GM12878 (cell line): ENCODE measurements around the gene SLC19A1. TPM values are rescaled to one million over a fixed set of nuclear protein-coding genes. Genes with fewer than 3 reads are reported as not detected.

Source experiments
- BHLHE40 ChIP-seq, 2 experiments: fragments of 450-650 bp in 1 of 2; IDR thresholded peaks; 2 replicates each; pipeline ENCODE4 v1.6.1; 2011 to 2017; ENCODE audit warnings: low read depth in 2 of 2, borderline replicate concordance in 1 of 2, improper control_type of control experiment in 1 of 2, low read length in 1 of 2, mild to moderate bottlenecking in 1 of 2
- CREM ChIP-seq: IDR thresholded peaks from 2 replicates; pipeline ENCODE4 v1.6.1; 2014; ENCODE audit warnings: antibody characterized with exemption, low read depth
- EGR1 ChIP-seq, 2 experiments: IDR thresholded peaks; 1 replicate in 1 of 2; 2 replicates in 1 of 2; pipeline ENCODE4 v1.6.1; 2011 to 2012; ENCODE audit warnings: low read depth in 2 of 2, low read length in 2 of 2, borderline replicate concordance in 1 of 2, mild to moderate bottlenecking in 1 of 2, moderate library complexity in 1 of 2
- EZH2 ChIP-seq: IDR thresholded peaks from 2 replicates; pipeline ENCODE4 v1.6.1; 2012; ENCODE audit warnings: low read depth, mild to moderate bottlenecking, control low read depth, inconsistent platforms, low read length, borderline replicate concordance; ENCODE audit not compliant: control insufficient read depth
- MTA2 ChIP-seq: fragments of 450-650 bp; IDR thresholded peaks from 2 replicates; pipeline ENCODE4 v1.6.1; 2016; ENCODE audit warnings: low read depth, mild to moderate bottlenecking, moderate library complexity
- NRF1 ChIP-seq: conservative IDR thresholded peaks from 2 replicates; pipeline ENCODE4 v1.6.1; 2011; ENCODE audit warnings: mild to moderate bottlenecking, low read depth, low read length, improper control_type of control experiment
- PML ChIP-seq: IDR thresholded peaks from 2 replicates; pipeline ENCODE4 v1.6.1; 2012; ENCODE audit warnings: low read length, inconsistent platforms
- RB1 ChIP-seq: fragments of 450-650 bp; formaldehyde crosslinking; IDR thresholded peaks from 2 replicates; pipeline ENCODE4 v1.6.1; 2017; ENCODE audit warnings: mild to moderate bottlenecking, borderline replicate concordance
- RELA ChIP-seq: fragments of 450-650 bp; IDR thresholded peaks from 2 replicates; pipeline ENCODE4 v1.8.0; 2014; ENCODE audit warnings: borderline replicate concordance; ENCODE audit not compliant: partially characterized antibody
- SIX5 ChIP-seq: IDR thresholded peaks from 2 replicates; pipeline ENCODE4 v1.6.1; 2011; ENCODE audit warnings: mild to moderate bottlenecking, low read depth, low read length, moderate library complexity; ENCODE audit not compliant: severe bottlenecking
- SMARCA5 ChIP-seq: fragments of 450-650 bp; IDR thresholded peaks from 2 replicates; pipeline ENCODE4 v1.6.1; 2017; ENCODE audit warnings: mild to moderate bottlenecking
- YY1 ChIP-seq: IDR thresholded peaks from 2 replicates; pipeline ENCODE4 v1.6.1; 2011; ENCODE audit warnings: low read depth, mild to moderate bottlenecking, low read length
- ZNF274 ChIP-seq: IDR thresholded peaks from one replicate; pipeline ENCODE4 v1.8.0; 2011; ENCODE audit not compliant: insufficient read length, insufficient read depth
- polyA plus RNA-seq, 11 experiments: library from polyadenylated mRNA; depleted of rRNA in 4 of 11; unstranded in 6 of 11; stranded (reverse) in 5 of 11; fragments of >200 nt; fragmentation: Nextera tagmentation in 4 of 11; fragmentation: Illumina TruSeq in 1 of 11; extraction: Ambion mirVana in 4 of 11; extraction: Trizol in 1 of 11; gene quantifications; 1 replicate in 1 of 11; 2 replicates in 10 of 11; pipeline versions ENCODE4 v1.2.1 to v1.2.3, GENCODE V29; 2011 to 2016; ENCODE audit warnings: inconsistent platforms in 2 of 11, missing spikeins in 2 of 11, low read depth in 1 of 11
- total RNA-seq, 4 experiments: library from RNA; depleted of rRNA in 3 of 4; stranded (reverse); fragments of >200 nt in 3 of 4; fragmentation: Illumina TruSeq in 1 of 4; extraction: Trizol in 1 of 4; gene quantifications; 2 replicates each; pipeline versions ENCODE4 v1.2.1 to v1.2.3, GENCODE V29; 2013 to 2021
- TF ChIP-seq, protein P1 (sequence below): IDR thresholded peaks from 2 replicates; pipeline ENCODE4 v1.6.1; 2012; ENCODE audit warnings: low read depth, low read length, improper control_type of control experiment
- TF ChIP-seq, protein P2 (sequence below): fragments of 450-650 bp; IDR thresholded peaks from 2 replicates; pipeline ENCODE4 v1.6.1; 2016; ENCODE audit warnings: mild to moderate bottlenecking
- TF ChIP-seq, protein P3 (sequence below): fragments of 450-650 bp; IDR thresholded peaks from 2 replicates; pipeline ENCODE4 v1.6.1; 2016; ENCODE audit warnings: mild to moderate bottlenecking, moderate library complexity, borderline replicate concordance
- TF ChIP-seq, protein P4 (sequence below): IDR thresholded peaks from 2 replicates; pipeline ENCODE4 v1.6.1; 2011; ENCODE audit warnings: borderline replicate concordance, low read depth, mild to moderate bottlenecking, moderate library complexity, low read length; ENCODE audit not compliant: insufficient read depth, poor library complexity, severe bottlenecking
- TF ChIP-seq, protein P5 (sequence below): fragments of 450-650 bp; conservative IDR thresholded peaks from 2 replicates; pipeline ENCODE4 v1.6.1; 2017; ENCODE audit warnings: mild to moderate bottlenecking, moderate library complexity

SLC19A1 gene
- total and polyA plus RNA-seq, 10 of the 15 experiments (the other 5 are each of a cell fraction or from before 2014, with no cell fraction given): 0.42 to 49.7 (median 12.2) TPM

DNA sequence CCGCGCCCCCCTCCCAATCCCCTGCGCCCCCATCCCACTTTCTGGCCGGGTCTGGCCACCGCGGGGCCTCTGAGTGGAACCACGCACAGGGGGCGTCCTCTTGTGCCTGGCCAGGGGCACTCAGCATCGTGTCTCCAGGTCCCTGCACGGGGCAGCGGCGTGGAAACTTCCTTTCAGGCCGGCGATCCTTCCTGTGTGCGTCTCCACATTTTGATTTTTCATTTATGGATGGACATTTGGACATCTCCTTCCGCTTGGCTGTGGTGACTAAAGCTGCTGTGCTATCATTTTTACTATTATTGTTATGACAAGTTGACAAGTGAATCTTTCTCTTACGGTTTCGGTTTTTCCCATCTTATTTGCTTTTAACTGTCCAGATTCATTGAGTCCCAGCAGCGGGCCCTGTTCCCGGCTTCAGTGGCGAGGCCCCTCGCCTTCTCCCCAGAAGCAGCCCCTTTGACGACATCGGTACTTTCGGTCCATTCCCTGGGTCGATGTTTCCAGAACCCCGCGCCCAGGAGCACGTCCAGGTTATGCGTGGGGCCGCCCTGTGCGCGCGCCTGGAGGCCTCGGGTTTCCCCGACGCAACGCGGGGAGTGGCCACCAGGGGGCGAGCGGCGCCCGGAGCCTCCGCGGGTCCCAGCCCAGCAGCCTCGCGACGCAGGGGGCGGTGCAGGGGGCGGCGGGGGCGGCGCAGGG lies 12.4 kb upstream of the SLC19A1 start (continued):
- TF ChIP-seq BHLHE40 (IDR thresholded peaks at IDR 0.05; ENCODE audit: borderline replicate concordance in 1 of 2, low read depth in 2 of 2, low read length in 1 of 2) (peak in 1 of 2 experiments; percentile 41; a peak in 1 of 4 replicates), MTA2 (no peak), RELA (peak; percentile 56), SMARCA5 (peak; percentile 66; the same call in 1 of the 2 replicates), RB1 (peak; percentile 92), PML (no peak), NRF1 (0 out of 2 replicates have a peak, but pooled peaks have one; percentile 13), EZH2 (no peak), YY1 (peak; percentile 29; the same call in 1 of the 2 replicates), CREM (0 out of 2 replicates have a peak, but pooled peaks have one; percentile 30), EGR1 (IDR thresholded peaks at IDR 0.05; ENCODE audit: borderline replicate concordance in 1 of 2, low read depth in 2 of 2, low read length in 2 of 2) (peak in 1 of 2 experiments; percentile 81; a peak in 2 of 3 replicates), ZNF274 (no peak), SIX5 (no peak)
- TF ChIP-seq, protein P1, sequence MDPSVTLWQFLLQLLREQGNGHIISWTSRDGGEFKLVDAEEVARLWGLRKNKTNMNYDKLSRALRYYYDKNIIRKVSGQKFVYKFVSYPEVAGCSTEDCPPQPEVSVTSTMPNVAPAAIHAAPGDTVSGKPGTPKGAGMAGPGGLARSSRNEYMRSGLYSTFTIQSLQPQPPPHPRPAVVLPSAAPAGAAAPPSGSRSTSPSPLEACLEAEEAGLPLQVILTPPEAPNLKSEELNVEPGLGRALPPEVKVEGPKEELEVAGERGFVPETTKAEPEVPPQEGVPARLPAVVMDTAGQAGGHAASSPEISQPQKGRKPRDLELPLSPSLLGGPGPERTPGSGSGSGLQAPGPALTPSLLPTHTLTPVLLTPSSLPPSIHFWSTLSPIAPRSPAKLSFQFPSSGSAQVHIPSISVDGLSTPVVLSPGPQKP: no peak
- TF ChIP-seq, protein P2, sequence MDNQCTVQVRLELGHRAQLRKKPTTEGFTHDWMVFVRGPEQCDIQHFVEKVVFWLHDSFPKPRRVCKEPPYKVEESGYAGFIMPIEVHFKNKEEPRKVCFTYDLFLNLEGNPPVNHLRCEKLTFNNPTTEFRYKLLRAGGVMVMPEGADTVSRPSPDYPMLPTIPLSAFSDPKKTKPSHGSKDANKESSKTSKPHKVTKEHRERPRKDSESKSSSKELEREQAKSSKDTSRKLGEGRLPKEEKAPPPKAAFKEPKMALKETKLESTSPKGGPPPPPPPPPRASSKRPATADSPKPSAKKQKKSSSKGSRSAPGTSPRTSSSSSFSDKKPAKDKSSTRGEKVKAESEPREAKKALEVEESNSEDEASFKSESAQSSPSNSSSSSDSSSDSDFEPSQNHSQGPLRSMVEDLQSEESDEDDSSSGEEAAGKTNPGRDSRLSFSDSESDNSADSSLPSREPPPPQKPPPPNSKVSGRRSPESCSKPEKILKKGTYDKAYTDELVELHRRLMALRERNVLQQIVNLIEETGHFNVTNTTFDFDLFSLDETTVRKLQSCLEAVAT: peak; percentile 53; the same call in 1 of the 2 replicates
- TF ChIP-seq, protein P3, sequence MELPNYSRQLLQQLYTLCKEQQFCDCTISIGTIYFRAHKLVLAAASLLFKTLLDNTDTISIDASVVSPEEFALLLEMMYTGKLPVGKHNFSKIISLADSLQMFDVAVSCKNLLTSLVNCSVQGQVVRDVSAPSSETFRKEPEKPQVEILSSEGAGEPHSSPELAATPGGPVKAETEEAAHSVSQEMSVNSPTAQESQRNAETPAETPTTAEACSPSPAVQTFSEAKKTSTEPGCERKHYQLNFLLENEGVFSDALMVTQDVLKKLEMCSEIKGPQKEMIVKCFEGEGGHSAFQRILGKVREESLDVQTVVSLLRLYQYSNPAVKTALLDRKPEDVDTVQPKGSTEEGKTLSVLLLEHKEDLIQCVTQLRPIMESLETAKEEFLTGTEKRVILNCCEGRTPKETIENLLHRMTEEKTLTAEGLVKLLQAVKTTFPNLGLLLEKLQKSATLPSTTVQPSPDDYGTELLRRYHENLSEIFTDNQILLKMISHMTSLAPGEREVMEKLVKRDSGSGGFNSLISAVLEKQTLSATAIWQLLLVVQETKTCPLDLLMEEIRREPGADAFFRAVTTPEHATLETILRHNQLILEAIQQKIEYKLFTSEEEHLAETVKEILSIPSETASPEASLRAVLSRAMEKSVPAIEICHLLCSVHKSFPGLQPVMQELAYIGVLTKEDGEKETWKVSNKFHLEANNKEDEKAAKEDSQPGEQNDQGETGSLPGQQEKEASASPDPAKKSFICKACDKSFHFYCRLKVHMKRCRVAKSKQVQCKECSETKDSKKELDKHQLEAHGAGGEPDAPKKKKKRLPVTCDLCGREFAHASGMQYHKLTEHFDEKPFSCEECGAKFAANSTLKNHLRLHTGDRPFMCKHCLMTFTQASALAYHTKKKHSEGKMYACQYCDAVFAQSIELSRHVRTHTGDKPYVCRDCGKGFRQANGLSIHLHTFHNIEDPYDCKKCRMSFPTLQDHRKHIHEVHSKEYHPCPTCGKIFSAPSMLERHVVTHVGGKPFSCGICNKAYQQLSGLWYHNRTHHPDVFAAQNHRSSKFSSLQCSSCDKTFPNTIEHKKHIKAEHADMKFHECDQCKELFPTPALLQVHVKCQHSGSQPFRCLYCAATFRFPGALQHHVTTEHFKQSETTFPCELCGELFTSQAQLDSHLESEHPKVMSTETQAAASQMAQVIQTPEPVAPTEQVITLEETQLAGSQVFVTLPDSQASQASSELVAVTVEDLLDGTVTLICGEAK: peak; percentile 46; the same call in 1 of the 2 replicates
- TF ChIP-seq, protein P4, sequence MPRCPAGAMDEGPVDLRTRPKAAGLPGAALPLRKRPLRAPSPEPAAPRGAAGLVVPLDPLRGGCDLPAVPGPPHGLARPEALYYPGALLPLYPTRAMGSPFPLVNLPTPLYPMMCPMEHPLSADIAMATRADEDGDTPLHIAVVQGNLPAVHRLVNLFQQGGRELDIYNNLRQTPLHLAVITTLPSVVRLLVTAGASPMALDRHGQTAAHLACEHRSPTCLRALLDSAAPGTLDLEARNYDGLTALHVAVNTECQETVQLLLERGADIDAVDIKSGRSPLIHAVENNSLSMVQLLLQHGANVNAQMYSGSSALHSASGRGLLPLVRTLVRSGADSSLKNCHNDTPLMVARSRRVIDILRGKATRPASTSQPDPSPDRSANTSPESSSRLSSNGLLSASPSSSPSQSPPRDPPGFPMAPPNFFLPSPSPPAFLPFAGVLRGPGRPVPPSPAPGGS: no peak
- TF ChIP-seq, protein P5, sequence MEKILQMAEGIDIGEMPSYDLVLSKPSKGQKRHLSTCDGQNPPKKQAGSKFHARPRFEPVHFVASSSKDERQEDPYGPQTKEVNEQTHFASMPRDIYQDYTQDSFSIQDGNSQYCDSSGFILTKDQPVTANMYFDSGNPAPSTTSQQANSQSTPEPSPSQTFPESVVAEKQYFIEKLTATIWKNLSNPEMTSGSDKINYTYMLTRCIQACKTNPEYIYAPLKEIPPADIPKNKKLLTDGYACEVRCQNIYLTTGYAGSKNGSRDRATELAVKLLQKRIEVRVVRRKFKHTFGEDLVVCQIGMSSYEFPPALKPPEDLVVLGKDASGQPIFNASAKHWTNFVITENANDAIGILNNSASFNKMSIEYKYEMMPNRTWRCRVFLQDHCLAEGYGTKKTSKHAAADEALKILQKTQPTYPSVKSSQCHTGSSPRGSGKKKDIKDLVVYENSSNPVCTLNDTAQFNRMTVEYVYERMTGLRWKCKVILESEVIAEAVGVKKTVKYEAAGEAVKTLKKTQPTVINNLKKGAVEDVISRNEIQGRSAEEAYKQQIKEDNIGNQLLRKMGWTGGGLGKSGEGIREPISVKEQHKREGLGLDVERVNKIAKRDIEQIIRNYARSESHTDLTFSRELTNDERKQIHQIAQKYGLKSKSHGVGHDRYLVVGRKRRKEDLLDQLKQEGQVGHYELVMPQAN: peak; percentile 46; the same call in 1 of the 2 replicates
